HG03095 (cell line): ENCODE data around the gene FRMD4A.
A peak's percentile ranks its signal among the peaks of the same experiment; 100 is the strongest.

Experiments used
- ATAC-seq: cut with Tn5 transposase; IDR thresholded peaks from one replicate; pipeline ENCODE4 v1.9.1; 2021; ENCODE audit warnings: moderate library complexity; ENCODE audit not compliant: unreplicated experiment

FRMD4A gene

DNA sequence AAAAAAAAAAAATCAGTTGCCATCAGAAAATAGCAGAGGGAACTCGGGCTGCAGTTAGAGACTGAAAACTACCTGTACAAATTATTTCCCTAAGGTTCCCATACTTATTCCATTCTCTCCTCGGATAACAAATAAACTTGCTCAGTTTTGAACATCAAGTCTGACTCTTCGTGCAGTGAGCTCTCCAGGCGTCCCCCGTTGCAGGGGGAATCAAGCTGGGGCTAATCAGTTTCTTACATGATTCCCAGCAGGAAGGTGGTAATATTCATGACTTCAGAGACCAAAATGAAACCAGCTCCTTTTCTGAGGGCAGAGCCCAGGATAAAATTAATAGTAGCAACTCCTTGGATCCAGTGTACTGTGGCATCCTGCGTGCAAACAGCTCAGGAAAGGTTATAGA is 135.3 kb downstream of the FRMD4A start:
- ATAC-seq = no peak

DNA sequence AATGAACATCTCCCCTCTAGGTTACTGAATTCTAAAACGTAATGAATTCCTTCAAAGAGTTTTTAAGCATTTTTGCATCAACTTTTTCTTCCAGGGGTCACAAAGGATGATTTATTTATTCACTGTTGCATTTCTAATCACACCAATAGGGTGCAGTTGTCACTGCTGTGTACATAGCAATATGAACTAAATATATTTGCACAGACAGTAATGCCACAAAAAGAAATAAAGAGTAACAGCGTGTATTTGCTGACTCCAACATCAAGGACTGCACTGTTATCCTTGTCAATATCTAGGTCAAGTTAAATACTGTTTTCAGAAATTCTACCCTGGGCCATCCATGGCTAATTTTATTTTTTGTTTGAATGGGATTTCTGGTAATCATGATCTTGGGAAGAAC is 138.0 kb downstream of the FRMD4A start:
- ATAC-seq = no peak

DNA sequence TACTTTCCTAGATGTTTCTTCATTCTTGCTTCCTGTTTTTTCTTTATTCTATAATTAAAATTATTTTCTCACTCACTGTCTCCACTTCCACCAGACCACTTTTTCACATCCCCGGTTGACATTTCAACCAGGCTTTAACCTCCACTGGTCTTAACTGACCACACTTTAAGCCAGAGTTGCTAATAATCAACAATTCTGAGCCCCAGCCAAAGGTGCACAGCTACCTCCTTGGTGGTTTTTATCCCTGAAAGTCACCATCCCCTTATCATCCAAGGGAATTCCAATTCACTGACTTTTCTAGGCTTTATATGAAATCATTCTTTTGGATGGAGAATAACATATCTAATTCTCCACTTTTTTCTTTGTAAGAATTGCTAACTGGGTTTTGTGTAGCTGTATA is 138.9 kb downstream of the FRMD4A start:
- ATAC-seq = no peak

DNA sequence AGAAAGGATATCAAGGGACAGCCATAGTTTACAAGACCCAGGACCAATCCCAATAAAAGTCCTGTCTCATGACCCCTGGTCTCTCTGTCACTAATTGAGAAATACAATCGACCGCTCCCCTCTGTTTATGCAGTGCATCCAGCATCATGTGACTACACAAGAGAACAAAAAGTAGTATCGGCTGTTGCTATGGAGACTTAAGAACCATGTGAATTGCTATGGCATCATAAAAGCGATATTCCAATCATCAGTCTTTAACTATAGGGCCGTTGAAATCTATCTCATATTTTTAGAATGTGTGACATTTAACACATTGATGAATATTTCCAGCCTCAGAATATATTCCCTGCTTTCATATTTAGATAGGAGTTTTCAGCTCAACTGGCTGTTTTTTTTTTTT is 139.3 kb downstream of the FRMD4A start:
- no peak for ATAC-seq

DNA sequence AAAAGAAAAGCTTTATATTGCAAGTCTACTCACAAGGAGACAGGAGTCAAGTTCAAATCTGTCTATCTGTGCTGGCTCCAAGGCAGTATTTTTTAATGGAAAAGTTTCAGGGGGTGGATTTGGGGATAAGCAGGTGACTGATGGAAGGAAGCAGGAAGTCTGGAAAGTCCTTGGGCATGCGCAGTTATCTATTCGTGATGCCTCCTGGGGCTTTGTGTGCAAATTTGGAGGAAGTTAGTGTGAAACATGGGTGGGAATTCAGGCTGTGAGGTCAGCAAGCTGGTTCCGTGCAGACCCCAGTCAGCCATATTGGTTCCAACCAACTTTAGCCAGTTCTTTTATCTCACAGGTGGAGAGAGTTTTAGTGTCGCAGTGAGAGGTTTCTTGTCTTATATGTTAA is 140.0 kb downstream of the FRMD4A start:
- no peak for ATAC-seq

DNA sequence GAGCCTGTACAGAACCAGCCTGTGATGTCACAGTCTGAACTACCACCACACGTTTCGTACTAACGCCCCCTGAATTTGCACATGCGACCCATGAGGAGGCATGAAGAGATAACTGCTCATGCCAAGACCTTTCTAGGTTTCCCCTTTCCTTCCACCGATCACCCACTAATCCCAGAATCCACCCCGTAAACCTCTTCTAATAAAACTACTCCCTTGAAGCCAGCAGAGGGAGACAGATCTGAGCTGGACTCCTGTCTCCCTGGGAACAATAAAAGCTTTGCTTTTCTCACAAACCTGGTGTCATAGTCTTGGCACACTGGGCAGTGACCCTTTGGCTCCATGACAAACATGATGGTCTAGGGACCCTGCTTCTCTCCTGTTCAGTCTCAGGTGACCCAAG is 144.5 kb downstream of the FRMD4A start:
- no peak for ATAC-seq

DNA sequence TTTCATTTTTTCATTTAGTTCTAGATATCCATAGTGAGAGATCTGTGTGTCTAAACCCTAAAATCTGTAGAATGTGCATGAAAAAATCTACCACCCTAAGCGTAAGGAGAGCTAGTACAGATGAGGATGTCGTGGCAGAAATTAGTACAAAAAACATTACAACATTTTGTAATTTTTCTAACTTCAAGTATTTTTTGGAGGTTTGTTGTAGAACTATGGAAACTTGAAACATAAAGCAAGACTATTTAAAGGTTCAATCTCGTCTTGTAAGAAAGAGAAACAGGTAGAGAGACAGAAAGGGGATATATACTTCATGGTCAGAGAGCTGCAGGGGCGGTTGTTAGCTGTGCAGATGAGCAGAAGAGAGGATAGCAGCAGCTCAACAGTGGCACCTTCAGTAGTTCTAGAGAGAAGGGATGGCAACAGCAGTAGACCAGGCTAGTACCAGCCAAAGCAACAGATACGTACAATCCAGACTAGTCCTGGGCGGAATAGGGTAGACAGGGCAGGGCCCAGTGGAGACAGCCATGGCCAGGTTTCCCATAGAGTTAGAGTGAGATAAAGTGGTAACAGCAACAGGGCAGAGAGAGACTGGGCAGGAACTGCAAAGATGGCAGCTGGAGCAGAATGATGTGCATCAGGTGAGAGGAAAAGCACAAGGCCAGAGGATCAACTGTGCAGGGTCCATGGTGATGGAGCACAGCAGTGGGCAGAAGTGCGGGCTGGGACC is 145.2 kb downstream of the FRMD4A start:
- peak; percentile 72 for ATAC-seq

DNA sequence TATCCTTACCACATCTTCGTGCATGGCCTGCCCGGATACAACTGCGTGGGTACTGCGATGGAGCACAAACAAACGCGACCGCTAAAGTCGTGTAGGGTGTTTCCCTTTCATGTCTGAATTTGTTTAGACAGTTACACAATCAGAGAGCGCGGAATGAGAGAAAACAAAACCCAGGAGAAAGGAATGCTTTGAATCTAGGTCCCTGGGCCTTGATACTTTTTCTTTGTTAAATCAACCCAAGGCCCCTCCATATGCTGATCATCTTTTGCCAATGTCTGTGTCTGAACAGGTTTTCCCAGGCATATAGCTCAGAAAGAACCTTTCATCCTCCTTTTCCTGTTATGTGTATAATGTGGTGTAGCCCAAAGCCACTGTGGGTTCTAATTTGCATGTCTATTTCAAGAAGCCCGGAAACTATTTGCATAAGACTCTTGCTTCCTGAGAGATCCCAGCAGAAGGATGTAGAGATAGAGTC is 145.8 kb downstream of the FRMD4A start:
- peak; percentile 64 for ATAC-seq

DNA sequence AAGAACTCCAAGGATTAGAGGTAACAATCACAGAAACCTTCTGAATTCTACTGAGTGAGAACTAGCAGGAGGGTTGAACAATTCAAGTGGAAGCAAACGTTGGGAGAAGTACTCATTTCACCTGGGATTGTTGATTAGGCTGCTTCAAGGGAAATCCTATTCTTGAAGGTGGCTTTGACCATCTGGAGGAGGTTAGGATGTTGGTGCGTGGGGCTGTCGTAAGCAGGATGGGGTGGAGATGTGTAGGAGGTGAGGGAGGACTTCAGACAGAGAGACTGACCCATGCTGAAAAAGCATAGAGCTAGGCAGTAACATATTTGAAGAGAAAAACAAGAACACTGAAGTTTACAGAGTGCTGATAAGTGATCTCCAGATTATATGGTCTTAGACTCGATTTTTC is 147.9 kb downstream of the FRMD4A start:
- no peak for ATAC-seq

DNA sequence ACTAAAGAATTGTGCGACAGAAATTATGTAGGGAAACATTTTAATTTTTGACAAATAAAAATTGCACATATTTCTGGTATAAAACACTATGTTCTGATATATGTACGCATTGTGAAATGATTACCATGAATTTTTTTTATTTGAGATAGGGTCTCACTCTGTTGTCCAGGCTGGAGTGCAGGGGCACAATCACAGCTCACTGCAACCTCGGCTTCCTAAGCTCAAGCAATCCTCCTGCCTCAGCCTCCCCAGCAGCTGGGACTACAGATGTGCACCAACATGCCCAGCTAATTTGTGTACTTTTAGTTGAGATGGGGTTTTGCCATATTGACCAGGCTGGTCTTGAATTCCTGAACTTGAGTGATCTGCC is 149.2 kb downstream of the FRMD4A start:
- ATAC-seq = no peak

DNA sequence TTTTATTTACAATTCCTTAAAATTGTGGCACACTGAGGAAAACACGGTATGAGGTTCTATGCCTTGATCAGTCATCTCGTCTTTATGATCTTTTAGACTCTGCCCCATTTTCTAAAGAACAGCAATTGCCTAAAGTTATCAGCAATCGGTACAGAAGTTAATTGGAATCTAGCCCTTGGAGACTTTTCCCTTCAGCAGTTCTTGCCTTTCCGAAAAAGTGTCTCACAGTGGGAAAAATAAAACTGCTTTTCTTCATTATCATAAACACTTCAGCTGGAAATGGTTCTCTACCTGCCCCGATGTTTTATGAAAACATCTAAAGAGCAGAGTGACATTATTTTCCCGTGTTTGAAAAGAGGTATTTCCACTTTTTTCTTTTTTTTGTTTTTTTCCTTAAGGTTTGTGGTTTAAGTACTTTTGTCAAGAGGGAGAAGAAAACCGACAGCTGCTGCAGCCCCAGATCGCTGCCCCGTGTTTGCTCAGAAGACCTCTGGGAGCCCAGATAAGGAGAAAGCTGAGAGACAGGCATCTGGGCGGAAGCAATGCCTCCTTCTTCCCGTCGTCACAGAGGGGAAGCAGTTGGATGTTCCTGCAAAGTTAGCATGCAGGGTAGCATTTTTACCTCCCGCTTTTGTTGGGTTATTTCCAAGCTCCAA is 149.7 kb downstream of the FRMD4A start:
- no peak for ATAC-seq

DNA sequence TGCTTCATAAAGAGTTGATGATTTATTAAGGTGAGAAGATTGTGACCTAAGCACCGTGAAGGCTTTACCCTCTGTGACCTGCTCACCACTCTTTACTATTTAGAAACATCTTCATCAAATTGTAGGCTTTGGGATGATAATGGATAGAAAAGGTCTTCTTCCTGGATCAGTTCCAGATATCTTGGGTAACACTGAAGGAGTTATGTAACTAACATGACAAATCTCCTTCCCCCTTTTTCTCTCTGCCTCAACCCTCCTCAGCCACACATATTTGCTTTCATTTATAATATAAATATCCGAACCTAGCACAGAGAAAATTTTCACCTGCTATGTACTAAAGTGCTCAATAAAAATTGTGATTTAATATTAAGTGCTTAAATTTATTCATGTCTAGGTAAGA is 151.5 kb downstream of the FRMD4A start:
- ATAC-seq = no peak

DNA sequence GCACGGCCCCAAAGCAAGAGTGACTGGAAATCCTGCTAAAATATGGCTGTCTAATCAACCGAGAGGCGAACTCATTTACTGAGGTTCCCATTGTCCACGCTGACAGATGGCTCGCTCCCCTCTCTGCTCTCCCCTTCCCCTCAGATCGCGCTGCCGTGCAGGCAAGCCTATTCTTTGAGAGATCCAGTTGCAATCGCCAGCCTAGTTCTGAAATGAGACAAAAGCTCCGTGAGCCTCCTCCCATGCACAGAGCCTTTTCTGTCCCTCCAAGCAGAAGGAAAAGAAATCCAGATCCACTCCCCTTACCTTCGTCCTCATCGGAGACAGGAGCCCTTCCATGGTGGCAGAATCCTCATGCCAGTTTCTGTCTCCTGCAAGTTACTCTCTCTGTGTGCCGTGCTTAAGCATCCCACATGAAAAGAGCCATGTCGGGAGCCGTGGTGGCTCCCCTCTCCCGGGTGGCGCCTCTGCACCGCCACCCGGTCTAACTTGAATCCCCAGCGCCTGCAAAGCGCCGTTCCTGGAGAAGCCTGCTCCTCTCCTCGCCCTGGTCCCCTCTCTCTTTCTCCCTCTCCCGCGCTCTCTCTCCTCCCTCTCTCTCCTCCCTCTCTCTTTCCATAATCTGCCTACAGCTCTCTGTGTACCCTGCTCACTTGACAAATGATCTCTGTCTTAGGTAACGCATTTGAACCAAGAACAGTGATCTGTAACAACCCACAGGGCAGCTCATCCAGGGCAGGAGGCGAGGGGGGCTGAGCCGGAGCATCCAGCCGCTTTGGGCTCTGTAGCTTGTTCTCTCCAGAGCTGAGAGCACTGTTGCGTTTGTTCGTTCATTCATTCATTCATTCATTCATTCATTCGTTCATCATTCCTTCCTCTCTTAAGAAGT is 156.8 kb downstream of the FRMD4A start:
- ATAC-seq = no peak

DNA sequence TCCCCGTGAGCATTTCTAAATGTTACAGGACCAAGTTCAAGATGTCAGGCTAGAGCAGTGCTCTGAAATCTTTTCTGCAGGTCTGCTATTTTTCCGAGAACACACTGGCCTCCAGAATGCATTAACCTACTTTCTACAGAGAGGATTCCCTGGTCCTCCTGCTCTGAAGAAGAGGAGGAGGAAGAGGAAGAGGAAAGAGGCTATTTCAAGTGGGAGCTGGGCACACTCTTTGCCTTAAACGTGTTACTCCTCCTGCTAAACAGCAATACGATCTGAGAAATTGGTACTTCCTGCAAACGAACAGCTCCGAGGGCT is 157.4 kb downstream of the FRMD4A start:
- no peak for ATAC-seq

DNA sequence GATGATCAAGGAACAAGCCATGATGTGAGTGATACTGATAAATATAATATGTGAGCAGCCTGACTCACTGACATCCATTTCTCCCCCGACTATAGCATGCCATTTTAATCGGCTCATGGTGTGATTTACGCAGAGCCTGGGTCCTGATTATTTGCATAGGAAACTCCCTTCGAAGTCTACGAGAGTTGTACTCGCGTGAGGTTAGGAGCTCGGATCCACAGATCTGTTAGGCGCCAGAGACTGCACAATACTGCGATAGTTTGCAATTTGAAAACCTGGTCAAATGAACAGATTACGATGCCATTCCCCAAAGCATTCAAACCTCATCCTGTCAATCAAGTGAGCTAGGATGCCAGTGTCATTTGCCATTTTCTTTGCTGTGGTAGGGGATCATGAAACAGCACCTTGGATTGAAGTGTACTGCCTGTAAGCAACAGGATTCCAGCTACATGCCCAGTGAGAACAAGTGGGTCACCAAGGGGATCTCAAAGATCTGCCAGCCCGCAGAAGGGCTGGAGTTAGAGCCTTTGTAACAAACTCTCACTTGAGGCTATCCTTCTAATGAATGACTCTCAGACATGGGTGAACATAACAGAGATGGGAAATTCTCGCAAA is 158.3 kb downstream of the FRMD4A start:
- no peak for ATAC-seq

DNA sequence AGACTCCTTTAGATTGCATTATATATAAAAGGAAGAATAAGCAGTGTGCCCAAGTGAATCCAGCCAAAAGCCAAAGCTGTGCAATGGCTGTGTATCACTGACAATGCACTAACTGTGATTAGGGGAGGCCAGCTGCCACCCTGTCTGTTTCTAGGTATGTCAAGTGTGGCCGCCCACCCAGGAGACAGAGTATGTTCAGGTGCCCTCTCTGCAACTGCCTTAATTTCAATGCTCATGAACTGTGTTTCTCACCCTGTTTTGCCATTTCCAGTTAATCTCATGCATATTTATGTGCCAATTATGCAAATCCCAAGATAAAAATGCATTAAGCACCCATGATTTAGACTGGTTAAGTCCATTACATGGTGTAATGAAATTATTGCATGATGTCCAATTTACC is 159.4 kb downstream of the FRMD4A start:
- ATAC-seq = no peak

DNA sequence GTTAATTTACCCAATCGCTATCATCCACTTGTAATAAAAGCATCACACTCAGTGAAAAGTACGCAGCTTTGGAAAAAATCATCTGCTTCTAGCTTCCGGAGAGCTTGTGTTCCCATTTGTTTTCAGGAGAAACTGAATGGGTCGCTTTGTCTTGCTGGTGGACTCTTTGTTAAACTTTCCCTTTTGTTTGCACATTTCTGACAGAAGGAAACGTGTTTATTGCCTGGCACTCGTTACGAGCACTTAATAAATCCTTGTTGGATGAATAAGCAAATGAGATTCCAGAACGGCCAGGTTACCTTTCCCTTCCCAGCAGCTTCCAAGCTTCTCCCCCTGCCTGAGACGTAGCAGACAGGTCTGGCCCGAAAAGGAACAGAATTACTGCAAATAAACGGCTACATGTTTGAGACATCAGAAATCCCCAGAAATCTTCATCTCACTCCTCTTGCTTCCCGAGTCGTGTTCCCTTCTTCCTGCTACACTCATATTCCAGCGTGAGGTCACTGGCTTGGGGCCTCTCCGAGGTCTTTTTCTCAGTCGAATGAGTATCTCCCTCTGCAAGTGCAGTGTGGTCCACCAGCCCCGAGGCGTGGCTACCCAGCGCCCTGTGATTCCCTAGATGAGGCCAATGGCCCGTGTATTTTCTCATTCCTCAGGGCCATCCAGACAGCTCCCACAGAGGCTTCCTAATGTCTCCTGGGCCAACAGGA is 167.2 kb downstream of the FRMD4A start:
- ATAC-seq = no peak

DNA sequence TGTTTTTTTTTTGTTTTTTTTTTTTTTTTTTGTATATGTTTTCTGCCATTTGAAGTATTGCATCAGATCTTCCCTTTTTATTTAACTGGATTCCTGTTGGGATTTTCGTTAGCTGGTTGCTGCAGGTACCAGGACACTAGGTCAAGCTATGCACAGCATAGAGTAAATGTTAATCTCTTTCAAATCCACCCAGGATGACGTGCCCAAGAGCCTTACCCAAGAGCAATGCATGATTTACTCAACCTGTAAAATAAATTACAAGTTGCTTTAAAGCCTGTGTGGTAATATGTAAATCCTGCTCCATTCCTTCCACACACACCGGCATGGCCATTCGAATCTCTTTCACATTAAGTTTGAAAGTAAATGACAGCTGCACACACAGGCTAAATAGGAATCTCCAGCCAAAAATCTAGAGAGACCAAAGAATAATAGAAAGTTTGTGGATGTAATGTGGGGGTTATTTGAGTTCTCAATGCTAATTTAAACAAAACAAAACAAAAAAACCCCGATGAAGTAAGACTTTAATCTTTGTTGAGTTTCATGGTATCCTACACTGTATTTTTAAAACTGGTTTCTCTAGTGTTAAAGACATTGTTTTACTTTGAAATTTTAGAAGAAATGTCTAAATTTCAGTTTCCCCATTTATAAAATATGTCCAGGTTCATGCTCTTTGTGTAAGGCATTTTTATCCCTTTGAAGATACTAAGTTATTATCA is 167.9 kb downstream of the FRMD4A start:
- ATAC-seq = no peak

DNA sequence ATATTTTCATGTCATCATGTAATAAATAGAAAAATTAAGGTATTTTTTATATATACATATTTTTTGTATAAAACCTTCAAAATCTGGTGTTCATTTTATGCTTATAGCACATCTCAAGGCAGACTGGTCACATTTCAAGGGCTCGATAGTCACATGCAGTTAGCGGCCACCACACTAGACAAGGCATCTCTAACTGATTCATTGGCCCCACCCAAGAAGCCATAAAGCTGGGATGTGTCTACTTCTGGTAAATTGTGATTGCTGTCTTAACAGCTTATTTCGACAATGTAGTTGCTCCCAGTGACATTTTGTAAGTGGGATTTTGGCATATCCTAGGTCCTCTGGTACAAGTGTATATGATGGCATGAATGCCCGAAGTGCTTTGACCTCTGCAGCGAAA is 168.7 kb downstream of the FRMD4A start:
- no peak for ATAC-seq

DNA sequence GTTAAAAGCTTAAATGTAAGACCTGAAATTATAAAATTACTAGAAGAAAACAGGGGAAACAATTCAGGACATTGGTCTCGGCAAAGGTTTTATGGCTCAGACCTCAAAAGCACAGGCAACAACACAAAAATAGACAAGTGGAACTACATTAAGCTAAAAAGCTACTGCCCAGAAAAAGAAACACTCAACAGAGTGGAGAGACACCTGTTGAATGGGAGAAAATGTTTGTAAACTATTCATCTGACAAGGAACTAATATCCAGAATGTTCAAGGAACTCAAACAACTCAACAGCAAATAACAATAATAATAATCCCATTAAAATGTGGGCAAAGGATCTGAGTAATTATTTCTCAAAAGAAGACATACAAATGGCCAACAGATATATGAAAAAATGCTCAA is 170.4 kb downstream of the FRMD4A start:
- ATAC-seq = no peak
